Activated naive CD8-positive, alpha-beta T cell treated with anti-CD3 and anti-CD28 coated beads, Interleukin-2, amount 10 ng/mL, durations not matched to agents 7 days and 5 days (primary cell): Measurements from ENCODE around the gene PCDH8. TPM values are rescaled to one million over a fixed set of nuclear protein-coding genes. Genes with fewer than 3 reads are reported as not detected.
"Not testable (repeated sequence)": the region's sequence is repeated elsewhere in the genome, so short reads cannot be mapped to it uniquely, and the experiment has no call there.

Source experiments
- ATAC-seq: fragments of 150-1000 bp; cut with Tn5 transposase; one replicate; pipeline ENCODE4 v1.10.0; 2021; ENCODE audit warnings: low read depth, moderate library complexity
- POLR2A ChIA-PET: fragments of 350-600 bp; sonication (Branson Sonifier 250); formaldehyde crosslinking; loops from one replicate; lab custom pipeline; 2021; ENCODE audit warnings: antibody characterized with exemption; lab: Charles Lee
- DNase-seq: peaks from one replicate; pipeline ENCODE4 v3.0.0; 2021
- H3K27ac Mint-ChIP-seq: one replicate; pipeline ENCODE4 v1.8.0; 2022; ENCODE audit warnings: mild to moderate bottlenecking, mixed read lengths
- H3K27me3 Mint-ChIP-seq: one replicate; pipeline ENCODE4 v1.8.0; 2022; ENCODE audit warnings: mild to moderate bottlenecking, moderate library complexity, mixed read lengths
- H3K36me3 Mint-ChIP-seq: one replicate; pipeline ENCODE4 v1.8.0; 2021; ENCODE audit warnings: mild to moderate bottlenecking, mixed read lengths
- H3K4me1 Mint-ChIP-seq: one replicate; pipeline ENCODE4 v1.8.0; 2021; ENCODE audit warnings: mixed read lengths
- H3K4me3 Mint-ChIP-seq: one replicate; pipeline ENCODE4 v1.8.0; 2022; ENCODE audit warnings: mild to moderate bottlenecking, moderate library complexity, mixed read lengths
- H3K9me3 Mint-ChIP-seq: one replicate; pipeline ENCODE4 v1.8.0; 2021; ENCODE audit warnings: mixed read lengths
- total RNA-seq, 2 experiments: library from RNA; stranded (reverse); gene quantifications; one replicate each; pipeline ENCODE4 v1.2.3, GENCODE V29; 2021

Gene PCDH8
- total RNA-seq, 2 experiments from 2014 or later = not detected

DNA sequence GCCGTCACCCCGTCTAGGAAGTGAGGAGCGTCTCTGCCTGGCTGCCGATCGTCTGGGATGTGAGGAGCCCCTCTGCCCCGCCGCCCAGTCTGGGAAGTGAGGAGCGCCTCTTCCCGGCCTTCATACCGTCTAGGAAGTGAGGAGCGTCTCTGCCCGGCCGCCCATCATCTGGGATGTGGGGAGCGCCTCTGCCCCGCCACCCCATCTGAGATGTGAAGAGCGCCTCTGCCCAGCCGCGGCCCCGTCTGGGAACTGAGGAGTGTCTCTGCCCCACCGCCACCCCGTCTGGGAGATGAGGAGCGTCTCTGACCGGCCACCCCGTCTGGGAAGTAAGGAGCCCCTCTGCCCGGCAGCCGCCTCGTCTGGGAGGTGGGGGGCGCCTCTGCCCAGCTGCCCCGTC lies 30.6 kb downstream of the PCDH8 start:
- H3K36me3 Mint-ChIP-seq, H3K9me3 Mint-ChIP-seq, H3K4me1 Mint-ChIP-seq, POLR2A ChIA-PET, H3K4me3 Mint-ChIP-seq, H3K27ac Mint-ChIP-seq, ATAC-seq, DNase-seq, H3K27me3 Mint-ChIP-seq: not testable (repeated sequence)

DNA sequence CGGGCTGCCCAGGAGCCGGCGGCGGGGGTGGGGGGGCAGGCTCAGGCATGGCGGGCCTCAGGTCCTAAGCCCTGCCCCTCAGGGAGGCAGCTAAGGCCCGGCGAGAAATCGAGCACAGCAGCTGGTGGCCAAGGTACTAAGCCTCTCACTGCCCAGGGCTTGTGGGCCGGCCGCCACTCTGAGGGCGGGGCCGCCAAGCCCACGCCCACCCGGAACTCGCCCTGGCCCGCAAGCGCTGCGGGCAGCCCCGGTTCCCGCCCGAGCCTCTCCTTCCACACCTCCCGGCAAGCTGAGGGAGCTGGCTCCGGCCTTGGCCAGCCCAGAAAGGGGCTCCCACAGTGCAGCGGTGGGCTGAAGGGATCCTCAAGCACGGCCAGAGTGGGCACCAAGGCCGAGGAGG lies 33.1 kb downstream of the PCDH8 start:
- peaks cover 2% of the 10 kb centered on the region for H3K27me3 Mint-ChIP-seq
- no peaks in the 10 kb centered on the region for H3K36me3 Mint-ChIP-seq
- no peak overlapping the region for H3K4me3 Mint-ChIP-seq
- DNase-seq = no peak
- no peaks in the 10 kb centered on the region for H3K4me1 Mint-ChIP-seq
- ATAC-seq = no peak
- POLR2A ChIA-PET = no interaction called here
- no peak overlapping the region for H3K27ac Mint-ChIP-seq
- peaks cover 1% of the 10 kb centered on the region for H3K9me3 Mint-ChIP-seq

DNA sequence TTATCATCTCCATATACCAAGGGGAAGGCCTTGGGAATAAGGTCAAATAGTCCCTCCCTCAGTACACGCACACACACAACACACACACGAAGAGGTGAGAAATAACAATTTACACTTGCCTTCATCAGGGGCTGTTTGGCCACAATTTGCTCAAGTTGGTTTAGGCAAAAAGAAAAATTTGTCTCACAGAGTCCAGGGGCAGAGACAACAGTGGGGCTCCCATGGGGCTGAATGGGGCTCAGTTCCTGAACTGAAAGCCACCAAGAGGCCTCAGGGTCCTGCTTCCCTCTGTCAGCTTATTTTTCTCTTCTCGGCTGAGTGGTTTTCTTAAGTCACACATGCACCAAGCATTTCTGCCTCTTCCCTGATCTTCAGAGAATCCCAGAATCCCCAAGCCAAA lies 35.5 kb downstream of the PCDH8 start:
- DNase-seq = no peak
- no peak overlapping the region for H3K4me3 Mint-ChIP-seq
- peaks cover 2% of the 10 kb centered on the region for H3K27me3 Mint-ChIP-seq
- POLR2A ChIA-PET = no interaction called here
- no peak overlapping the region for H3K27ac Mint-ChIP-seq
- peaks cover 1% of the 10 kb centered on the region for H3K9me3 Mint-ChIP-seq
- H3K36me3 Mint-ChIP-seq = no peaks in the 10 kb centered on the region
- no peak for ATAC-seq
- peaks cover 5% of the 10 kb centered on the region for H3K4me1 Mint-ChIP-seq

DNA sequence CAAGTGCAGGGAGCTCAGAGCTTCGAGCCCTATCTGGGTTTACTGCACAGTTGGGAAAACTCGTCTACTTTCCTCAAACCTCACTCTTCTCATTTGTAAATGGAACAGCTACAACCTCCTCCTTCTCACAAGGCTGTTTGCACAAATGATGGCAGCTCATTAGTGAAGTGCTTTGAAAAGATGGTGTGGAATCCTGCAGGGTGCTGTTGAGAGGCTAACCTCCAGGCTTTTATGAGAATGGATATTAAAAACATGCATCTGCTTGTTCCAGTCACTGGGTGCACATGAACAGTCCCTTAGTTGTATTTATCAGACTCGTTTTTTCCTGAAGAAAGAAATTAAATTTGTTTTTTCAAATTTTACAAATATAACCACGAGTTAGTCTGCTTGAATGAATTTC lies 36.6 kb downstream of the PCDH8 start:
- DNase-seq (no peak), ATAC-seq (no peak)
- Mint-ChIP-seq H3K27me3 (peaks cover 2% of the 10 kb centered on the region), H3K4me1 (peaks cover 5% of the 10 kb centered on the region), H3K27ac (no peak overlapping the region), H3K36me3 (no peaks in the 10 kb centered on the region), H3K9me3 (peaks cover 1% of the 10 kb centered on the region), H3K4me3 (no peak overlapping the region)
- POLR2A ChIA-PET = no interaction called here

DNA sequence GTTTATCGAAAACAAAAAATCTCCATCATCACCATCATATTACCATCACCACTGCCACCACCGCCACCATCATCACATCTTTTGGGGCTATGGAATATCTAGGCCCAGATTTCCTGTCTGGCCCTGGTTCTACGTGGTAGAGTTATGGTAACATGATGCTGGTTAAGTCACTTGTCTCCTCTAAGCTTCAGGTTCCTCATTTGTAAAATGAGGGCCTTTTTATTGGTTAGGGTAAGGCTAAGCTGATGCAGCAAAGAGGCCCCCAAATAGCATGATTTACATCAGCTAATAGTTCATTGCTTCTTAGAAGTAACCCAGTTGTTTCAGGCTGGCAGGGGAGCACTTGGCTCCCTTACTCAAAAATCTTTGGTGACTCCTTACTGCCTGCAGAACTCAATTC lies 37.9 kb downstream of the PCDH8 start:
- DNase-seq (no peak), ATAC-seq (no peak)
- no peak overlapping the region for H3K27ac Mint-ChIP-seq
- H3K9me3 Mint-ChIP-seq = no peaks in the 10 kb centered on the region
- POLR2A ChIA-PET = no interaction called here
- peaks cover 2% of the 10 kb centered on the region for H3K27me3 Mint-ChIP-seq
- H3K4me1 Mint-ChIP-seq = peaks cover 5% of the 10 kb centered on the region
- no peaks in the 10 kb centered on the region for H3K36me3 Mint-ChIP-seq
- H3K4me3 Mint-ChIP-seq = no peak overlapping the region

DNA sequence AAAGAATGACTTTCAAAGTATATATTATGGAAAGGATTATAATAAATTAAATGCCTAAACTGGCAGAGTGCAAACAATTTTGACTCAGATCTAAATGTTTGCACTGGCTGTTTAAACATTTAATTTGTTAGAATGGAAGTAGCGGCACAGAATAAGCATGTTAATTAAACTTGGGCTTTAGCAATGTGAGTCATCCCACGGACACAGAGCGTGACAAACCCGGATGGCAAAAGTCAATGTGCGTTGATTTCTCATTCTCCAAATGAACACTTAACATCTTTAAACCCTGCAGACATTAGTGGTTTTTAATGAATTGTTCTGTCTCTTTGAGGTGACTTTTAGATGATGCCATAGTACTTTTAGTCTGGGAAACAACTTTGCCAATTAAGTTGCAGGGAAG lies 38.4 kb downstream of the PCDH8 start:
- H3K36me3 Mint-ChIP-seq = no peaks in the 10 kb centered on the region
- H3K27me3 Mint-ChIP-seq = peaks cover 5% of the 10 kb centered on the region
- peaks cover 5% of the 10 kb centered on the region for H3K4me1 Mint-ChIP-seq
- ATAC-seq (no peak), DNase-seq (no peak)
- POLR2A ChIA-PET = no interaction called here
- H3K27ac Mint-ChIP-seq = no peak overlapping the region
- no peak overlapping the region for H3K4me3 Mint-ChIP-seq
- no peaks in the 10 kb centered on the region for H3K9me3 Mint-ChIP-seq

DNA sequence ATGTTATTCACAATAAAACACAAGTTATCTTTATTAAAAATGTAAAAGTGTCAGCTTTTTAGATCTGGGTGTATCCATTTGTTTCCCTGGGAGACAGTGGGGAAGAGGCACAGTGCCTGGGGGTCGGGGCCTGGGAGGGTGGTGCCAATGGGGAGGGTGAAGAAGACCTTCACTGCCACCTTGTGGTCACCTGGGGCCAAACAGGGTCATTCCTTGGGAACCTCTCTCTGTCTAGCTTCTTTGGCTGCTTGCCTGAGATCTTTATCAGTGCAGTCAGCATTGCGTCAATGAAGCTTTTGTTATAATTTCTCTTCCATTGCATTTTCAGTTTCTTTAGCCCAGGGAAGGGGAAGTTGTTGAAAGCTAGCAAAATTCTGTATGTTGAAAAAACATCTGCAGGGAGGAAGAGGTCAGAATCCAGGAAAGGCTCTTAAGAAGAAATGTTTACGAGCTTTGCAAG lies 39.1 kb downstream of the PCDH8 start:
- peak overlapping the region; percentile 31 for H3K4me3 Mint-ChIP-seq
- peaks cover 5% of the 10 kb centered on the region for H3K4me1 Mint-ChIP-seq
- H3K36me3 Mint-ChIP-seq = no peaks in the 10 kb centered on the region
- ATAC-seq = peak; percentile 39
- H3K9me3 Mint-ChIP-seq = no peaks in the 10 kb centered on the region
- POLR2A ChIA-PET = no interaction called here
- H3K27ac Mint-ChIP-seq = no peak overlapping the region
- DNase-seq = peak; percentile 45
- H3K27me3 Mint-ChIP-seq = peaks cover 5% of the 10 kb centered on the region

DNA sequence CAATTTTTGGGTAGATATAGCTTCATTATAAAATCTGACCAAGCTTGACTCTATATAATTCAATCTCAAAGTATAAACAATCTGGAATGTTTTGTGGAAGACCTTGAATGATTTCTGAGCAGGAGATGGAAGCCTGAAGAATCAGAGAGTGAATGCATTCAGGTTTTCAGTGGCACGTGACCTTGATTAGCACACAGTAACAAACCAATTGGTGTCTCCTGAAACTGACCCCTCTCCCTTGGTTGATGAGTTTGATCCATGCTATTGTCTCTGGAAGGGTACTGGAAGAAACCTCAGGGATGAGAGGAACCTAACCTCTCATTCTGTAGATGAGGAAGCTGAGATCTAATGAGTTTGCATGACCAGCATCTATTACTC lies 39.6 kb downstream of the PCDH8 start:
- H3K27ac Mint-ChIP-seq = no peak overlapping the region

DNA sequence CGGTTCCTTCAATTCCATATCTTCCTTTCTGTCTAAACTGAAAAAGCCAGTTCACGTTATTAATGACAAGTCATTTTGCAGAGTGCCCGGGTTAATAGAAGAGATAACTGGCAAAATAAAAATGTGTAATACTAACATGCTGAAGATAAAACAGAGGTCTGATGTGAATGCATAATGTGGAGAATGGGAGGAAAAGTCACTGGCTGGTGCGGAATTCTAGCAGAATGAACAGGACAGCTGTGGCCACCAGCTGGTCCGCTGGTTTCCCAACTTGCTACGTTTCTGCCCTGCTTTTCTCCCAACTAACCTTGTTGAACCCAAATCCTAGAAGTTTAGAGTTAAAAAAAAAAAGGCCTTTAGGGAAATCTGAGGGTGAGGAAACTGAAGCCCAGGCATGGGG lies 42.4 kb downstream of the PCDH8 start:
- no peak overlapping the region for H3K4me3 Mint-ChIP-seq
- ATAC-seq = no peak
- DNase-seq = no peak
- peaks cover 5% of the 10 kb centered on the region for H3K4me1 Mint-ChIP-seq
- no peaks in the 10 kb centered on the region for H3K36me3 Mint-ChIP-seq
- peaks cover 3% of the 10 kb centered on the region for H3K27me3 Mint-ChIP-seq
- POLR2A ChIA-PET = no interaction called here
- H3K9me3 Mint-ChIP-seq = no peaks in the 10 kb centered on the region
- no peak overlapping the region for H3K27ac Mint-ChIP-seq

More for the DNA sequence above, 39.6 kb downstream of the PCDH8 start:
- DNase-seq (no peak), ATAC-seq (no peak)
- peaks cover 5% of the 10 kb centered on the region for H3K4me1 Mint-ChIP-seq
- POLR2A ChIA-PET = no interaction called here
- H3K9me3 Mint-ChIP-seq = no peaks in the 10 kb centered on the region
- H3K36me3 Mint-ChIP-seq = no peaks in the 10 kb centered on the region
- no peak overlapping the region for H3K4me3 Mint-ChIP-seq
- H3K27me3 Mint-ChIP-seq = peaks cover 5% of the 10 kb centered on the region

DNA sequence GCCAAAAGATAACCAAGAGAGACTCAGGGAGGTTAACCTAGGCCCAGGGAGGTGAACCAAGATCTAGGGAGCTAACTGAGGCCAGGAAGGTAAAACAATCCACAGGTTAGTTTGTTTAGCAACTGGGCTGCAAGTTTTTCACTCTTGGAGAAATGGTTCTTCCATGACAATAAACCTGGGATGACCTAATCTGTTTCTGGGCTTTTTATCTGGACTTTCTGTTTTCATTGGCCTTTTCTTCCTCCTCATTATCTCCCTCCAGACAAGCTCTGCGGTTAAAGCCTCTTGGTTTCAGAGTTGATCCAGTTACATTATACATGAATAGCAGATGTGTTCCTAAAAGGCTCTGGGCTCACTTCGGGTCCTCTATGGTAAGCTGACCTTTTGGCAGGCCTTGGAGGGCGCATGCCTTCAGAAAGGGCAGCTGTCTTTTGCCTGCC lies 44.2 kb downstream of the PCDH8 start:
- no peak overlapping the region for H3K4me3 Mint-ChIP-seq
- H3K4me1 Mint-ChIP-seq = peaks cover under 1% of the 10 kb centered on the region
- ATAC-seq (no peak), DNase-seq (no peak)
- peaks cover 3% of the 10 kb centered on the region for H3K27me3 Mint-ChIP-seq
- no peaks in the 10 kb centered on the region for H3K36me3 Mint-ChIP-seq
- POLR2A ChIA-PET = no interaction called here
- H3K9me3 Mint-ChIP-seq = no peaks in the 10 kb centered on the region
- no peak overlapping the region for H3K27ac Mint-ChIP-seq

DNA sequence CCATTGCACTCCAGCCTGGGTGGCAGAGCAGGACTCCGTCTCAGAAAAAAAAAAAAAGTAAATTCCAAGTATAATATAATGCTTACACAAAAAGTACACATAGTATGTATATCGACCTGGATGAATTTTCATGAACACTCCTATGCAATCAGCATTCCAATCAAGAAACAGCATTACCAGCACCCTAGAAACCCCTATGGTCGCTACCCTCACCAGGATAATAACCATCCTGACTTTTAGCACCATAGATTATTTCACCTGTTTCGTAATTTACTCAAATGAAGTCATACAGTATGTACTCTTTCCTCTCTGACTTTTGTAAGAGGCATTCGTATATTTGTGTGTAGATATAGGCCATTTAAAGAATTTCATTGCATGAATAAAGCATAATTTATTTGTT lies 47.6 kb downstream of the PCDH8 start:
- Mint-ChIP-seq H3K27me3 (peaks cover 3% of the 10 kb centered on the region), H3K36me3 (no peaks in the 10 kb centered on the region), H3K27ac (no peak overlapping the region), H3K4me1 (no peaks in the 10 kb centered on the region), H3K4me3 (no peak overlapping the region), H3K9me3 (no peaks in the 10 kb centered on the region)
- DNase-seq = no peak
- ATAC-seq = no peak
- POLR2A ChIA-PET = no interaction called here

DNA sequence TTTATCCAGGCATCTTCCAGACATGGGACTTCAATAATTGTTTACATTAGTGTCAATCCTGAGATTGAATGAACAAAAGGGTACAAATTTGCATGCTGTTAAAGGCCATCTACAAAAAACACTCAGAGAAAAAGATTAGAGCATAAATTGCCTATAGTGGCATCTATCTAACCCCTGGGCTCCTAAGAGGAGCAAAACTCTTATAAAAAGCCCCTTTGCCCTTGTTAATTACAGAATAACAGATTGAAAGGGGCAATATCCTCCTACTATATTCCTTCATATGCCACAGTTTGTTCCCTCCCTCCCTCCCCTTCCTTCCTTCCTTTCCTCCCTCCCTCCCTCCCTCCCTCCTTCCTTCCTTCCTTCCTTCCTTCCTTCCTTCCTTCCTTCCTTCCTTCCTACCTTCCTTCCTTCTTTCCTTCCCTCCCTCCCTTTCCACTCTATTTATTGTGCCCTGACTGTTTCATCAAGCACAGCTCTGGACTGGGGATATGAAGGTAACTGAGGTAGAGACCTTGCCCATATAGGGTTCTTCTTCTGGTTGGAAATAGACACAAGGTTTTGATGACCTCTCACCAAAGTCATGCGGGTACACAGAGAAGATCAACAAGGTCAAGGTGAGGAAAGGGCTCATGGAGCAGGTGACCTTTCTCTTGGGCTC lies 49.5 kb downstream of the PCDH8 start:
- Mint-ChIP-seq H3K27ac (no peak overlapping the region), H3K27me3 (no peaks in the 10 kb centered on the region), H3K9me3 (no peaks in the 10 kb centered on the region), H3K36me3 (no peaks in the 10 kb centered on the region), H3K4me1 (no peaks in the 10 kb centered on the region), H3K4me3 (no peak overlapping the region)
- DNase-seq (no peak), ATAC-seq (no peak)
- POLR2A ChIA-PET = no interaction called here

DNA sequence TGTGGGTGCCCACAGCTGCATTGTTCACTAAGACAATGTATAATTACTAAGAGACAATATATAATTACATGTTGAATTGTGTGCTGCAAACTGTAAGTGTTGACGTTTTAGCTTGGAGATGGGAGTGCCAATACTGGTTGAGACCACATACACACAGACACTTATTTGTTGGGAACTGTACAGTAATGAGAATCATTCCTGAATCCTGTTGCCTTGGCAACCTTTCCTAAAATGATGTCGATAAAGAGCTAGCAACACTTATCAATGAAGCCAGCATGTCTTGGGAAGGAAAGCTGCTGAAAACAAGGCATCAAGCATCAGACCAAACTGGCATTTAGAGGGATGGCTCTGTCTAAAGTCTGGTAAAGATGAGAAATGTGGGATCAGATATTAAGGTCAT lies 51.3 kb downstream of the PCDH8 start:
- H3K4me1 Mint-ChIP-seq = no peaks in the 10 kb centered on the region
- H3K27ac Mint-ChIP-seq = no peak overlapping the region
- ATAC-seq = no peak
- H3K9me3 Mint-ChIP-seq = no peaks in the 10 kb centered on the region
- no peak for DNase-seq
- H3K27me3 Mint-ChIP-seq = peaks cover 2% of the 10 kb centered on the region
- H3K36me3 Mint-ChIP-seq = no peaks in the 10 kb centered on the region
- POLR2A ChIA-PET = no interaction called here
- H3K4me3 Mint-ChIP-seq = no peak overlapping the region

DNA sequence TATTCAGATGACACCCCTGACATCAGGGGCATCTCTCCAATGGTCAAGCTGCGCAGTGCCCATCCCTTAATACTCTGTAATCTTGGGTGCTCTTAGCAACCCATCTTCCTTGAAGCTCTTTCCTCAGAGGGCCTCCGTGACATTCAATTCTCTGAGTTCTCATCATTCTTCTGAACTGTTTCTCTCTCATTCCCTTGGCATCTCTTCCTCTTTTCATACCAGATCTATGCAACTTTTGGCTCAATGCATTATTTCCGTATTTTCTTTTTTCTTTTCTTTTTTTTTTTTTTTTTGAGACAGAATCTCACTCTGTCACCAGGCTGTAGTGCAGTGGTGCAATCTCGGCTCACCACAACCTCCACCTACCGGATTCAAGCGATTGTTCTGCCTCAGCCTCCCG lies 53.9 kb downstream of the PCDH8 start:
- no peak overlapping the region for H3K27ac Mint-ChIP-seq

More for the DNA sequence above, 53.9 kb downstream of the PCDH8 start:
- ATAC-seq (no peak), DNase-seq (no peak)
- H3K4me3 Mint-ChIP-seq = no peak overlapping the region
- no peaks in the 10 kb centered on the region for H3K9me3 Mint-ChIP-seq
- no peaks in the 10 kb centered on the region for H3K36me3 Mint-ChIP-seq
- H3K27me3 Mint-ChIP-seq = peaks cover 2% of the 10 kb centered on the region
- H3K4me1 Mint-ChIP-seq = no peaks in the 10 kb centered on the region
- POLR2A ChIA-PET = no interaction called here
